Mesodermal cell (in vitro differentiated cells): ENCODE data around the gene SYT2.
"Not testable (repeated sequence)": the region's sequence is repeated elsewhere in the genome, so short reads cannot be mapped to it uniquely, and the experiment has no call there.

Experiments used
- H3K27ac ChIP-seq: 2 replicates; pipeline ENCODE4 v1.7.0; 2013; ENCODE audit warnings: mild to moderate bottlenecking, low read depth, low read length, moderate library complexity; ENCODE audit not compliant: severe bottlenecking
- H3K36me3 ChIP-seq: 2 replicates; pipeline ENCODE4 v1.7.1; 2013; ENCODE audit warnings: mild to moderate bottlenecking, low read length, moderate library complexity; ENCODE audit not compliant: control insufficient read depth, insufficient read depth
- H3K4me1 ChIP-seq: one replicate; pipeline ENCODE4 v1.7.1; 2013; ENCODE audit warnings: mild to moderate bottlenecking, low read length; ENCODE audit not compliant: insufficient read depth, control insufficient read depth, poor library complexity, severe bottlenecking
- H3K4me3 ChIP-seq: 2 replicates; pipeline ENCODE4 v1.7.0; 2013; ENCODE audit warnings: low read length, control low read depth, mild to moderate bottlenecking; ENCODE audit not compliant: insufficient read depth, poor library complexity, severe bottlenecking; ENCODE audit errors: extremely low read depth
- H3K9me3 ChIP-seq: 2 replicates; pipeline ENCODE4 v1.7.1; 2013; ENCODE audit warnings: mild to moderate bottlenecking, low read length, moderate library complexity; ENCODE audit not compliant: control insufficient read depth
- WGBS, 2 experiments: methylation state at CpG; one replicate each; pipeline ENCODE4 v1.1.5; 2013; ENCODE audit warnings: missing lambda C conversion rate in 2 of 2; ENCODE audit not compliant: insufficient coverage in 2 of 2; 5-methylcytosine and 5-hydroxymethylcytosine counted together

The SYT2 gene

GRCh38 chr1:202545647-202546303, 164.5 kb downstream of the SYT2 start:
- not testable (repeated sequence) for H3K4me1 ChIP-seq, H3K4me3 ChIP-seq
- 98 to 100% methylated on average over 3 of the region's 3 CpGs for WGBS, 2 experiments

GRCh38 chr1:202544766-202545449, 165.3 kb downstream of the SYT2 start:
- H3K27ac ChIP-seq, H3K36me3 ChIP-seq, H3K9me3 ChIP-seq, H3K4me3 ChIP-seq: not testable (repeated sequence)
- WGBS, 2 experiments: 100% methylated on average over 2 of the region's 6 CpGs; no CpG with 5 or more reads in 1 of the 2 experiments
- H3K4me1 ChIP-seq: peaks cover 12% of the 10 kb centered on the region

More at GRCh38 chr1:202545647-202546303, 164.5 kb downstream of the SYT2 start:
- H3K36me3 ChIP-seq, H3K9me3 ChIP-seq, H3K27ac ChIP-seq: not testable (repeated sequence)

- not testable (repeated sequence) for H3K4me3 ChIP-seq, H3K27ac ChIP-seq, H3K9me3 ChIP-seq, H3K36me3 ChIP-seq
- H3K4me1 ChIP-seq: peaks cover 18% of the 10 kb centered on the region
- 94 to 98% methylated on average over 7 to 9 of the region's 11 CpGs for WGBS, 2 experiments
Measured at GRCh38 chr1:202543537-202543936, 166.7 kb downstream of the SYT2 start.

DNA sequence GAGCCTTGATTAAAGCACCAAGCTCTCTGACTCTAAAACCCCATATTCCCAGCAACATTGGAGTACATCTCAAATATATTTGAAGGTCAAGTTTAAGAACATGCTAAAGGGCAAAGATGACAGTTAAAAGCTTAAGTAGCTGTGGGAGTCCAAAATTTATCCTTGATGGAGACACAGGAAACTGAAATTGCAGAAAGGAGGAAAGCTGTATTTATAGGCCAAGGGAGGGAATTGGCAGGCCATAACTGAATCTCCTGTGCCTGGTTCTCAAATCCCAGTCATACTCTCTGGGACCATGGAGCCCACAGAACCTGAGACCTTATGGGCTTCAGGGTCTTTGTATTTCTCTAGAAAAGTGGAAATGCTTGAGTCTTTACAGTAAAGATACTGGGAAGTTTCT, 167.8 kb downstream of the SYT2 start:
- H3K9me3 ChIP-seq, H3K27ac ChIP-seq, H3K36me3 ChIP-seq, H3K4me3 ChIP-seq: not testable (repeated sequence)
- peaks cover 18% of the 10 kb centered on the region for H3K4me1 ChIP-seq

- WGBS, 2 experiments: 88% methylated on average over 2 of the region's 2 CpGs; no CpG with 5 or more reads in 1 of the 2 experiments
- peaks cover 10% of the 10 kb centered on the region for H3K4me1 ChIP-seq
- H3K9me3 ChIP-seq, H3K4me3 ChIP-seq, H3K36me3 ChIP-seq, H3K27ac ChIP-seq: not testable (repeated sequence)
Measured at GRCh38 chr1:202540858-202541257, 169.4 kb downstream of the SYT2 start.
